Lung microvascular endothelial cell (primary cell): Measurements from ENCODE around the gene OR4K17. TPM values are rescaled to one million over a fixed set of nuclear protein-coding genes. Genes with fewer than 3 reads are reported as not detected.
"Not testable (repeated sequence)": the region's sequence is repeated elsewhere in the genome, so short reads cannot be mapped to it uniquely, and the experiment has no call there.

ENCODE experiments used
- DNase-seq, 2 donors: peaks; one replicate each; pipeline versions ENCODE4 v3.0.0 to v3.0.0-alpha.2; 2010; ENCODE audit warnings: low read depth in 2 of 2
- total RNA-seq: library from RNA; depleted of rRNA; stranded (reverse); fragments of >200 nt; gene quantifications from 2 replicates; pipeline ENCODE4 v1.2.1, GENCODE V29; 2014

The OR4K17 gene, protein sequence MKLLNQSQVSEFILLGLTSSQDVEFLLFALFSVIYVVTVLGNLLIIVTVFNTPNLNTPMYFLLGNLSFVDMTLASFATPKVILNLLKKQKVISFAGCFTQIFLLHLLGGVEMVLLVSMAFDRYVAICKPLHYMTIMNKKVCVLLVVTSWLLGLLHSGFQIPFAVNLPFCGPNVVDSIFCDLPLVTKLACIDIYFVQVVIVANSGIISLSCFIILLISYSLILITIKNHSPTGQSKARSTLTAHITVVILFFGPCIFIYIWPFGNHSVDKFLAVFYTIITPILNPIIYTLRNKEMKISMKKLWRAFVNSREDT
- total RNA-seq = not detected in 2 replicates

DNA sequence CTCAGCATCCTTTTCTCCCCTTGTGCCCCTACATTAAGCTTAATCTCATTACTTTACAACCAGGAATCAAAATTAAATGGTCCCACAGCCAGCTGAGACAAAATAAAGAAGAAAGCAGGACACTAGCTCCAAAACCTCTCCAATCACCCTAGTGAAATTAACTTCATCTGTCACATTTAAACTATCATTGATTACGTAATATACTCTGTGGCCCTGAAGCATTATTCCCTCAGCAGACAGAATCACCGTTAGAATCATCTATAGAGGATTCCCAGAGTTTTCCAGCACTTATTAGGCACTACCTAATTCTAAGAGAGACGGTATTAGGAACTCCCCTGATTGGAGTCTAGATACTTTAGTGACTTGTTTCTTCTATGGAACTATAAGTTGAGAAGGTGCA lies at the start of gene OR4K17:
Gene OR4K17, plus strand, starts transcription at position 302 of the 400 bp plus-strand sequence. CDS start 6,761 bp downstream, outside the sequence.
- DNase-seq = no peak

DNA sequence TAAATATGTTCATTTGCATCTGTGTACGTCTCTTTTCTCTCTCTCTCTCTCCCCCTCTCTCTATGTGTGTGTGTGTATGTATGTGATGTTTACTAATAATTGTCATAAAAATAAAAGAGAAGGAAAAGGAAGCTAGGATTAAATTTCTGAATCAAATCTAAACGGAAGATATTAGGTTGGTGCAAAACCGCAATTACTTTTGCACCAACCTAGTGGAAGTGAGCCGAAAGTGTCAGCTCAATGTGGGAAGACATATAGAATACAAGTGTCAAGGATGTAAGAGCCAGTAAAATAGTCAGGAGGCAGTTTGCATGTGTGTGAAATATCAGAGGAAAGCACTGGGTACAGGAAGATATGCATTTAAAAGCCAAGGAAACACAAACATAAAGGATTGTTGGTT lies 18.5 kb upstream of the OR4K17 start:
- no peak for DNase-seq

DNA sequence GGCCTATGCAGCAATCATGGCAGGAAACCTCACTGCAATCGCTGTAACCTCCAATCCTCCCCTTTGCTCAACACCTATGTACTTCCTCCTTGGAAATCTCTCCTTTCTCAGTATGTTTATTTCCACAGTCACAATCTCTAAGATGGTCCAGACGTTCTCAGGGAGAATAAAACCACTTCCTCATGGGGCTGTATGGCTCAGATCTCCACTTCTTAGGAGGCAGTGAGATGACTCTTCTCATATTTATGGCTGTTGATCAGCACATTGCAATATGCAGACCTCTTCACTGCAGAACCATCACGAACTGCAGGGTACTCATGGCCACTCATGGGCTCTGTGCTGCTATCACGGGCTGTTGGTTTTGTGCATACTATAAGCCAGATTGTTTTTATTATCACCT lies 17.1 kb upstream of the OR4K17 start:
- DNase-seq = no peak

DNA sequence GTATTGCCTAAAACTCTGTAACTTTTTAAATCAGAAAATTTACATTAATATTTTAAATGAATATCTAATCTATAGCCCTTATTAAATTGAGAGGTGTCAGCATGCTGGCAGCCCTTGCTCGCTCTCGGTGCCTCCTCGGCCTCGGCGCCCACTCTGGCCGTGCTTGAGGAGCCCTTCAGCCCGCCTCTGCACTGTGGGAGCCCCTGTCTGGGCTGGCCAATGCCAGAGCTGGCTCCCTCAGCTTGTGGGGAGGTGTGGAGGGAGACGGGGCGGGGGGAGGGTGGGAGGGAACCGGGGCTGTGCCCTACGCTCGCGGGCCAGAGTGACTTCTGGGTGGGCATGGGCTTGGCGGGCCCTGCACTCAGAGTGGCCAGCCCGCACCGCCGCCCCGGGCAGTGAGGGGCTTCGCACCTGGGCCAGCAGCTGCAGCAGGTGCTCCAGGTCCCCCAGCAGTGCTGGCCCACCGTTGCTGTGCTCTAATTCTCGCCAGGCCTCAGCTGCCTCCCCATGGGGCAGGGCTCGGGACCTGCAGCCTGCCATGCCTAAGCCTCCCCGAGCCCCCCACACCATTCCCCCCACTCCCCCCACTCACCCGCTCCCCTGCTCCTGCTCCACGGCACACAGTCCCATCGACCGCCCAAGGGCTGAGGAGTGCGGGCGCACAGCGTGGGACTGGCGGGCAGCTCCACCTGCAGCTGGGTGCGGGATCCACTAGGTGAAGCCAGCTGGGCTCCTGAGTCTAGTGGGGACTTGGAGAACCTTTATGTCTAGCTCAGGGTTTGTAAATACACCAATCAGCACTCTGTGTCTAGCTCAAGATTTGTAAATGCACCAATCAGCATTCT lies 11.4 kb upstream of the OR4K17 start:
- DNase-seq = not testable (repeated sequence)

DNA sequence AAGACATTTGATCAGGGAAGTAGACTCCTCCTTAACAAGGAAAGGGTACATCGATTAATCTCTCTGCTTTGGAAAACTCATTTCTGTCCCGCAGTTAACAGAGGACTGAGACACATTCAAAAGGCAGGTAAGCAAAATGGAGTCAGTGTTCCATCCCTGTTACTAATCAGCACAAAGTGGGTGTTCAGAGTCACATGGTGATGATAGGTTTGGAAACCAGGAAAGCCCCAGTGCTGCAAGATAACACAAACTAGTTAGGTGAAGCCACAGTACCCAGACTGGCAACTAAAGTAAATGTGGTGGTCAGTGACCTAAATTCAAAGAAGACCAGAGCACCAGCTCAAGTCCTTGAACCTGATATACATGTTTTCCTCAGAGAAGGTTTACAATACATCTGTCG lies 1.8 kb downstream of the OR4K17 start:
- no peak for DNase-seq

DNA sequence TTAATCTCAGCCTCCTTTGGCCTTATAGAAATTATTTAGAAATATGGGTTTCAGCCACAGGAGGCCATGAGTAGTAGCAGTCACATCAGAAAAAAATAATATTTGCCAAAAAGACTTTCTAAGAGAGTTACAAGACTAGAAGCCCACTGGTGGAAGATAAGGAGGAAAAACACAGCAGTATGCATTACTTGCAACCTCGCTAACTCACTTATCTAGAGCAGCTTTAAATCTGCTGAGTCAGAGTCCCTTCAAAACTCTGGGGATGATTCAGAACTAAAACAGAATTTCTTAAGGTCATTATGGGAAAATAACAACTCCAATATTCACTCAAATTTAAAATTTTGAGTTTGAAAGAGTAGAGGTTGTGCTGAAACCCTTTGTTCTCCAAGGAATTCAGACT lies 6.2 kb downstream of the OR4K17 start:
- no peak for DNase-seq

DNA sequence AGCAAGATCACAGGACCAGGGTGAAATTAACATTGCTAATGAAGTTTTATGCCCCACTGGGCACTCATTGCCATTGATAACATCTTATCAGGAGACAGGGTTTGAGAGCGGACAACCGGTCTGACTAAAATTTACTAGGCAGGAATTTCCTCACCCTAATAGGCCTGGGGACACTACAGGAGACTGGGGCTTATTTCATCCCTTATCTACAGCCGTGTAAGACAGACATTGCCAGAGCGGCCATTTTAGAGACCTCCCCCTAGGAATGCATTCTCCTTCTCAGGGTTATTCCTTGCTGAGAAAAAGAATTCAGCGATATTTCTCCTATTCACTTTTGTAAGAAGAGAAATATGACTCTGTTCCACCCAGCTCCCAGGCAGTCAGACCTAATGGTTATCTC lies 8.3 kb downstream of the OR4K17 start:
- no peak for DNase-seq

DNA sequence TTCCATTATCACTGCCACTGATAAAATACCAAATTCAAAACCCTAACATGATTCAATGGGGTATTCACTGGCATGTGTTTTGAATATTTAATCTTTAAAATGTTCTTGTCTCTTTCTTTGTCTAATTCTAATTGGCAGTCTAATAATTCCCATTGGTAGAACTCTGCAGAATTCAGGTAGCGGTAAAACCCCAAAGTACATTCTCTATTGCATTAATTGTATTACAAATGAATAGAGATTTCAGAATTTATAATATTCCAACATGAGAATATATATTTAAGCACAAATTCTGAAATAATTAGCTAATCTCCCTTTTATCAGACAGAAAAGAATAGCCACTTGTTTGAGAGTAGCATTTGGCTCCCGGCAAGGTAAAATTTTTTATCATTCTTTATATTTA lies 28.0 kb downstream of the OR4K17 start, which contains the start of gene OR4N5:
Gene OR4N5, plus strand, starts transcription at position 301 of the 400 bp plus-strand sequence. CDS start 4,916 bp downstream, outside the sequence.
- no peak for DNase-seq

DNA sequence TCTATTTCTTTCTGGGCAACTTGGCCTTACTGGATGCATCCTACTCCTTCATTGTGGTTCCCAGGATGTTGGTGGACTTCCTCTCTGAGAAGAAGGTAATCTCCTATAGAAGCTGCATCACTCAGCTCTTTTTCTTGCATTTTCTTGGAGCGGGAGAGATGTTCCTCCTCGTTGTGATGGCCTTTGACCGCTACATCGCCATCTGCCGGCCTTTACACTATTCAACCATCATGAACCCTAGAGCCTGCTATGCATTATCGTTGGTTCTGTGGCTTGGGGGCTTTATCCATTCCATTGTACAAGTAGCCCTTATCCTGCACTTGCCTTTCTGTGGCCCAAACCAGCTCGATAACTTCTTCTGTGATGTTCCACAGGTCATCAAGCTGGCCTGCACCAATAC lies 33.4 kb downstream of the OR4K17 start:
- DNase-seq = no peak

DNA sequence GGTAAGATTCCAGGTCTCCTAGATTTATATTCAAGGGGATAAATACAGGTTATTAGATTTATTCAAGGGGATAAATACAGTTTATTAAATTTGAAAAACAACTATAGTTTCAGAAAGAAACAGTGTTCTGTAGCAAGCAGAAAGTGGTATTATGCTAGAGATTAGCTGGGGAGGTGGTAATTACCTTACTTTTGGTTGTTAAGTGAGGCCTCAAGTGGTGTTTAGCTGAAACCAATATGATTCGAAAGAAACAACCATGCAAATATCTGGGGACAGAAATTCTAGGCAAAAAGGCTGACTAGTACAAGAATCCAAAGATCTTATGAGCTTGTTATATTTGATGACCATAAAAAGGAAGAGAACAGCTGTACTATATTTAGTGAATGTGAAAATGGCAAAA lies 34.3 kb downstream of the OR4K17 start:
- no peak for DNase-seq

DNA sequence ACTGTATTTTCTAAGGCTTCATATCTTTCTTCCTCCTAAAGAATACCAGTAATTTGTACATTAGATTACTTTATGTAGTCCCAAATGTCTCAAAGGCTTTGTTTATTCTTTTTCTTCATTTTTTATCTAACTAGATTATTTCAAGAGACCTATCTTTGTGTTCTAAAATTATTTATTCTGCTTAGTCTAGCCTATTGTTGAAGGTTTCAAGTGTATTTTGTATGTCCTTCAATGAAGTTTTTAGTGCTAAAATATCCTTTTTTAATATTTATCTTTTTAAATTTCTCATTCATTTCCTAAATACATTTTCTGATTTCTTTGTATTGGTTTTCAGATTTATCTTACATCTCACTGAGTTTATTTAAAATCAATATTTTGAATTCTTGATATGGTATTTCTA lies 53.9 kb downstream of the OR4K17 start:
- DNase-seq = no peak

DNA sequence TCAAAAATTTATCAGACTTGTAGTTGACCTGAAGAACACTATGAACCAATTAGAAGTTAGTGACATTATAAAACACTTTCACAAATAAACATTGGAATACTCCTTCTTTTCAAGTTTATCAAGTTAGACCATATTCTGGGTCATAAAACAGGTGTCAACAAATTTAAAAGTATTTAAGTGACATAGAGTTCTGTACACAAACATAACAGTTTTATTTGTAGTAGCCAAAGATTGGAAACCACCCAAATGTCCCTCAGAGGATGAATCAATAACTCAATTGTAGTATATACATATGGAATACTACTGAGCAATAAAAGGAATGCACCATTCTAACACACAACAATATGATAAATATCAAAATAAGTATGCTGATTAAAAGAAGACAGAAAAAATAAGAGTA lies 56.6 kb downstream of the OR4K17 start:
- DNase-seq = no peak

DNA sequence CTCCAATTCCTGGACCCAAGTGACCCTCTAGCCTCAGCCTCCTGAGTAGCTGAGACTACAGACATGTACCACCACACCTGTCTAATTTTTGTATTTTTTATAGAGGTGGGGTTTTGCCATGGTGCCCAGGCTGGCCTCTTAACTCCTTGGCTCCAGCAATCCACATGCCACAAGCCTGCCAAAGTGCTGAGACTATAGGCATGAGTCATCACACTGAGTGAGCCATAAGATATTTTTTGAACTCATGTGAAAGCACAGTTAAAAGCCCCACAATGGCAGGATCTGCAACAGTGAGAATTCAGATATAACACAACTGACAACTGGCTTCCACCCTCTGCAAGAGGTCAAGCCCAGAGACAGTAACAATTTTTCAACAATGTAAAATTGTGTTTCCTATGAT lies 59.3 kb downstream of the OR4K17 start:
- peak in 1 of 2 donors; percentile 5 for DNase-seq

Other genes starting within 250 kb of the OR4K17 start
- gene OR4K2, start 235.6 kb upstream of the OR4K17 start, total RNA-seq = not detected in 2 replicates
- not detected in 2 replicates for gene OR4K5, start 190.1 kb upstream of the OR4K17 start, total RNA-seq
- not detected in 2 replicates for gene OR4K1, start 179.8 kb upstream of the OR4K17 start, total RNA-seq
- gene OR4K15, start 135.1 kb upstream of the OR4K17 start, total RNA-seq = not detected in 2 replicates
- gene OR4Q2, start 108.6 kb upstream of the OR4K17 start, total RNA-seq = not detected in 2 replicates
- not detected in 2 replicates for gene OR4K14, start 91.4 kb upstream of the OR4K17 start, total RNA-seq
- gene OR4K13, start 74.7 kb upstream of the OR4K17 start, total RNA-seq = not detected in 2 replicates
- gene OR4L1, start 50.7 kb upstream of the OR4K17 start, total RNA-seq = not detected in 2 replicates
- not detected in 2 replicates for gene OR4N5, start 28.1 kb downstream of the OR4K17 start, total RNA-seq
- not detected in 2 replicates for gene OR11G2, start 80.2 kb downstream of the OR4K17 start, total RNA-seq
- gene OR11H6, start 113.0 kb downstream of the OR4K17 start, total RNA-seq = not detected in 2 replicates
- not detected in 2 replicates for gene OR11H7, start 118.2 kb downstream of the OR4K17 start, total RNA-seq
- gene OR11H4, start 128.5 kb downstream of the OR4K17 start, total RNA-seq = not detected in 2 replicates
- gene TTC5, start 195.2 kb downstream of the OR4K17 start, total RNA-seq = 12.6 and 21.0 TPM in 2 replicates
- gene CCNB1IP1, start 222.5 kb downstream of the OR4K17 start, total RNA-seq = 30.6 and 30.9 TPM in 2 replicates
- 3.9 and 4.6 TPM in 2 replicates for gene PARP2, start 232.9 kb downstream of the OR4K17 start, total RNA-seq